HG02852 (cell line): Measurements from ENCODE around the gene C8A.

ENCODE experiments used
- ATAC-seq: cut with Tn5 transposase; IDR thresholded peaks from one replicate; pipeline ENCODE4 v1.9.1; 2021; ENCODE audit warnings: mild to moderate bottlenecking, moderate library complexity; ENCODE audit not compliant: unreplicated experiment

Gene C8A

DNA sequence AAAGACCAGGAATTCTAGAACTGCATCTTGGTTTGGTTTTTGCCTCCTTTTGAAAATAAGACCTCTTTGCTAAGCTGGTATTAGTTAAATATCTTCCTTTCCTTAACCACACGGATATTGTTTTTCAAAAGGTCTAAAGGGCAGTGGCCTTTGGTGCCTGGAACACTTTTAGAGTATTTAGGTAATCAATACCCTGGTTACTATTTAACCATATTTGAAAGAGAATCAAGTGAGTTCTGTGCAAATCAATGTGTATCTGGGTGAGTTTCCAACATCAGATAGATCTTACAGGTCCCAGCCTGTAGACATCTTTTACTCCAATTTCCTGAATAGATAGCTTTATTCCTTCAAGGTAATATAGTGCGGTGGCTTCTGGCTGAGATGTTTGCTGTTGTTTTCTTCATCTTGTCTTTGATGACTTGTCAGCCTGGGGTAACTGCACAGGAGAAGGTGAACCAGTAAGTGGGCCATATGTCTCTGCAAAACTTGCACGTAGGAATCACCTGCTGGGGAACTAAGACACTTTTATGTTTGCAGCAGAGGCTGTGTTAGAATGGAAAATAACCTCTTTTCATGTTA, at the start of gene C8A:
C8A (plus strand) TSS at position 277 of the 579 bp plus-strand sequence; CDS start at position 382, 105 bp downstream.
- ATAC-seq, result no peak

GRCh38 chr1:56806804-56807203, 47.8 kb upstream of the C8A start:
- no peak for ATAC-seq

DNA sequence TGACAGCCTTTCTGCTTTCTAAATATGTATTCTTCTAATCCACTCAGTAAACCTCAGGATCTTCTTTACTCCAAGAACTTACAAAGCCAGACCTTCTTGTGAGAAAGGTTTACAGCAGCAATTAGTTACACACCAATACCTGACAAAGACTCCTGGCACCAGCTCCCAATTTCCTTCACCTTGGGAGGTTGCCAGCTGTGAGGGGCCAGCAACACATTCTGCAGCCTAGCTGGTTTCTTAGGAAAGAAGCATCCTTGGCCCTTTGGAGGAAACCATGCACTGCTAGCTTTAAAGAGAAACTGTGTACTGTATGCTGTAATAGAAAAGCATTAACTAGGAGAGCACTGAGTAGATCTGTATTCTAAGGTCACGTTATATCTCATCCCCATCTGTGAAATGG, 46.2 kb upstream of the C8A start:
- ATAC-seq, result no peak

DNA sequence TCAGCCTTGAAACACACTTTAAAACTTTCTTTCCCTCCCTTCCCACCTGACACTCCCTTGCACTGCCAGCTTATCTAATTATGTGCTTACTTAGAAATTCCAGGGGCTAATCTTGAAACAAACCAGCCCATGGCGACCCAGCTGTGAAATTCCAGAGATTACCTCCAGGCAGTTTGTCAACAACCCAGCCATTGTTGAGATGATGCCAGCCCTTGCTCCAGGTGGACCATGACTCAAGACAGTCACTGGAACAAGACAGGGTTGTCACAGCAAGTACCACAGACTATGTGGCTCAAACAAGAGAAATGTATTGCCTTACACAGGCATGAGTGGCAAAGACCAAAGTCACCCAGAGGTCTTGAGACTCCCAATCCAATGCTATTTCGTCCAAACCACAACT, 43.3 kb upstream of the C8A start:
- ATAC-seq, result no peak

- ATAC-seq, result no peak
Measured at GRCh38 chr1:56814205-56814604, 40.4 kb upstream of the C8A start.

DNA sequence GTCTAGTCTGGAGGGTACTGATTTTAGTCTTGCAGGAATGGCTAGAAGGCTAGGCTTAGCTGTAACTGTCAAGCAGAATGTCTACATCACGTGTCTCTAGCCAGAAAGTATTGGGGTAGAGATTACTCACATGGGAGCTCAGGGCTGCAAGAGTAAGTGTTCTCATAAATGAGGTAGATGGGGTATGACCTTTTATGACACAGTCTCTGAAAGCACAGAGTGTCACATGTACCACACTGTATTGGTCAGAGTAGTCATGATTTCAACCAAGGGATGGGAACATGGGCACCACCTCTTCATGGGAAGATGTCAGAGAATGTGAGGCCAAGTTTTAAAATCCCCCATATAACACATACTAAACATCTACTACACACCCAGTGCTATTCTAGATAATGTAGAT, 38.3 kb upstream of the C8A start:
- no peak for ATAC-seq

GRCh38 chr1:56816909-56817308, 37.7 kb upstream of the C8A start:
- ATAC-seq, result peak; percentile 71

GRCh38 chr1:56817716-56818463, 36.7 kb upstream of the C8A start:
- ATAC-seq, result no peak

- no peak for ATAC-seq
Measured at GRCh38 chr1:56819387-56819899, 35.2 kb upstream of the C8A start, which contains the start of gene FYB2. FYB2 (minus strand) TSS chr1:56819404; CDS start chr1:56819290, 114 bp downstream.

DNA sequence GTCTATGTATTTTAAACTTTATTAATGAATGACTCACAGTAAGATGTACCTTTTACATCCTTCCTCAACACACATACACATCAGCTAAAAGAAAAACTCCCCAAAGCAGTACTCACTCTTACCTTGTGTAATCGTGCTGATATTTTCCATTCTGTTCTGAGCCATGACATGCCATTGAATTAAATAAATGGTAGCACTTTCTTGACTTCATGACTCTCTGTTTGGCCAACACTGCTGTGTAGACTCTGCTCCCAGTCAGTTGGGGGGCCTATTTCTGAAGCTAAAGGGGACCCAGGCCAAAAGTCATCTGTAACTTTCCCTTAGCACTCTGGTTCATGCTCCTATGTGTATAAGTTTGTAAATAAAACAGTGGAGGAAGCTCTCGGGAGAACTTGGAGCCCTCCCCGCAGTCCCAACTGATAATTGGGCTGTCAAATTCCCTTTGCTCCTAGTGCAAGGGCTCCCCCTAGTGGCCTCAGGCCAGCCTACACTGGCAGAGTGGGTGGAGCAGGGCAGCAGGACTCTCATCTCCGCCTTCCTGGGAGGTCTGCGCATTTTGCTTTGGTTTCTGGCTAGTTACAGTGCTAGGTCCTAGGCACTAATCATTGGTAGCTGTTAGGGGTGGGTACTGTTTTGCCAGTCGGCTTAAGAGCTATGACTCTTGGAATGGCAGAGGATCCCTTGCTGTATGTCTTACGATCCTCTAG, 33.7 kb upstream of the C8A start:
- peak; percentile 67 for ATAC-seq

- ATAC-seq, result no peak
Measured at GRCh38 chr1:56821462-56821797, 33.2 kb upstream of the C8A start.

GRCh38 chr1:56824271-56824670, 30.3 kb upstream of the C8A start:
- no peak for ATAC-seq

GRCh38 chr1:56824938-56825337, 29.7 kb upstream of the C8A start:
- no peak for ATAC-seq

- ATAC-seq, result no peak
Measured at GRCh38 chr1:56825436-56825835, 29.2 kb upstream of the C8A start.

DNA sequence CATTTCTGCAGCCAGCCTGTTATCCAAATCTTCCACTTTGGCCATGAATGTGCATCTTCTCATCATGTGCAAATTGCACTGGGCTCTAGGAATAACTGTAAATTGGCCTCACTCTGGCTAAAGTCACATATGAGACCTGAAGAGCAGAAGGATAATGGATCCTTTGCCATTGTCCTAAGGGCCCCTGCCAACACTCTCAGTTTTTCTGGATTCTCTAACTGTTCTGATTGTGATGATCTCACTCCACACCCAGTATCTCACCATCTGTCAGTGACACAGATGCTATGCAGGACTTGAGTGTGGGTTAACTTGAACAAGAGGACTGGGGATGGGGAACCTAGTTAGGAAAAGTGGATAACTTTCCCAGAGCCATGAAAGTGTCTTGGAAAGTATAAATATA, 26.9 kb upstream of the C8A start:
- no peak for ATAC-seq

DNA sequence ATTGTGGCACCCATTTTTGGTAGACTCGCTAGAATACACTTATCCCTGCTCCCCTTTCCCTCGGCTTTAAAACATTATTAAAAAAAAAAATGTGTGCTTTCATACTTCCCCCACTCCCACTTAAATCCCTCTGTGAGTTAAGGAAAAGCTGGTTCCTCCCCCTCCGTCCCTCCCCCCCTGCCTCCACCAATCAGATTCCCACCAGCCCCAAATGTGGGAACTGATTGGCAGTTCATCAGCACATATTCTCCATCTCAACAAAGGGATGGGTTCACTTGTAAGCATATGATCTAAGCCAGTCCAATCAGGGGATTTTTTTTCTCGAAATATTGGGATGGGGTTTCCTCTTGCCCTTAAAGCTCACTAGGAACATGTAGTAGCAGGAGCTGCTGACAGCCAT, 24.5 kb upstream of the C8A start:
- ATAC-seq, result no peak

DNA sequence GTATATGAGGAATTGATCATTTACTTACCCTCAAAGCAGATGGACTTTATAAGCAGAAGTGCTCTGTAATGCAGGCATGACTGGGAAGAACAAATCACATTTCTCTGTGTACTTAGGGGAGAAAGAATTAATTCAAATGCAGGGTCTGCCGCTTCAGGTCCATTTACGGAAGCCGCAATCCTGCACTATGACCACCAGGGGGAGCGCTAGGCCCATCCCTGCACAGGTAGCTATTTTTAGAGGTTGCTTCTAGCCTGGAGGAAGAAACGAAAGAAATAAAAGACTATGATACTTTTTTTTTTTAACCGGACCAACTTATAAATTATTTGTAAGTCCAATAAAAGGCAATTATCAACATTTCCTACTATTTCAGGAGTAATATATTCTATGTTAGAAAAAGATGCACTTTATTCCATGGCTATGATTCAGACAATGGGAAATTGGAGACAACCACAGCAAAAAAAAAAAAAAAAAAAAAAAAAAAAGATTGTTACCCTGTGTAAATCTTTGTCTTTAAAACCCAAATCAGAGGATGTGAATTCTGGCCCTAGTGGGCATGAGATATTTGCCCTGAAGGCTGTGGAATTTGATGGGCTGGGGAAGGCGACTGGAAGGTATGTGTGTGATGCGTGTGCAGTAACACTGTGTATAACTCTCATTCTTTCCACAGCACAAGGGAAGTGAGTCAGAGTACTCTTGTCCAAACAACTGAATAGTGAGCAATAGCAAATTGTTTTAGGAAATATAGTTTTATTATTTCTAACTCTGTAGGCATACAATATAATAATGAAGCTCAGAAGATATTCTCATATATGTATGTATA, 22.5 kb upstream of the C8A start:
- peak; percentile 78 for ATAC-seq

- no peak for ATAC-seq
Measured at GRCh38 chr1:56833088-56833487, 21.5 kb upstream of the C8A start.

- ATAC-seq, result no peak
Measured at GRCh38 chr1:56834137-56834900, 20.3 kb upstream of the C8A start.

GRCh38 chr1:56835657-56836056, 18.9 kb upstream of the C8A start:
- no peak for ATAC-seq
